Skin of body (tissue), 2 donors: ENCODE measurements around the gene FAM53C. TPM values are rescaled to one million over a fixed set of nuclear protein-coding genes. Genes with fewer than 3 reads are reported as not detected.

Experiments used
- DNase-seq: peaks from one replicate; lab custom pipeline; 2025; lab: John Stamatoyannopoulos, UW
- total RNA-seq: library from RNA; depleted of rRNA; stranded (reverse); fragments of >200 nt; gene quantifications from one replicate; pipeline ENCODE4 v1.2.3, GENCODE V29; 2014

The FAM53C gene
- total RNA-seq, 1 donor from 2014 or later: 21.3 TPM

GRCh38 chr5:138391859-138392386 lies 53.9 kb downstream of the FAM53C start:
- no peak for DNase-seq

Other genes with a start within 250 kb of the FAM53C start
- 1.3 TPM for gene NME5, start 198.8 kb upstream of the FAM53C start, total RNA-seq
- 34.7 TPM for gene BRD8, start 159.6 kb upstream of the FAM53C start, total RNA-seq
- gene KIF20A, start 159.2 kb upstream of the FAM53C start, total RNA-seq: 16.3 TPM
- 37.0 TPM for gene CDC23, start 124.9 kb upstream of the FAM53C start, total RNA-seq
- gene GFRA3, start 63.6 kb upstream of the FAM53C start, total RNA-seq: 4.3 TPM
- gene CDC25C, start 6.5 kb upstream of the FAM53C start, total RNA-seq: 3.5 TPM
- gene KDM3B, start 14.4 kb downstream of the FAM53C start, total RNA-seq: 60.4 TPM
- 1.7 TPM for gene REEP2, start 100.8 kb downstream of the FAM53C start, total RNA-seq
- 47.6 TPM for gene EGR1, start 127.2 kb downstream of the FAM53C start, total RNA-seq
- 74.8 TPM for gene ETF1, start 205.0 kb downstream of the FAM53C start, total RNA-seq
- 143 TPM for gene HSPA9, start 237.1 kb downstream of the FAM53C start, total RNA-seq